Measurements from ENCODE around the gene SPEG.

Gene SPEG

GRCh38 chr2:219530048-219530963 is 95.7 kb downstream of the SPEG start:
- peak; percentile 79 to 87 for DNase-seq (ENCODE audit: low read depth in 2 of 2)

GRCh38 chr2:219531639-219532377 is 97.2 kb downstream of the SPEG start:
- no peak for DNase-seq (ENCODE audit: low read depth in 2 of 2)

GRCh38 chr2:219532378-219532649 is 97.7 kb downstream of the SPEG start:
- DNase-seq (ENCODE audit: low read depth in 2 of 2), result no peak

- DNase-seq (ENCODE audit: low read depth in 2 of 2), result no peak
These were observed 99.5 kb downstream of the SPEG start for GRCh38 chr2:219533930-219534661.

- no peak for DNase-seq (ENCODE audit: low read depth in 2 of 2)
These were observed 101.8 kb downstream of the SPEG start for GRCh38 chr2:219536425-219536824.

- no peak for DNase-seq (ENCODE audit: low read depth in 2 of 2)
These were observed 102.3 kb downstream of the SPEG start for GRCh38 chr2:219536967-219537366.

GRCh38 chr2:219537657-219538488 is 103.2 kb downstream of the SPEG start:
- DNase-seq (ENCODE audit: low read depth in 2 of 2), result no peak

- DNase-seq (ENCODE audit: low read depth in 2 of 2), result no peak
These were observed 103.9 kb downstream of the SPEG start for GRCh38 chr2:219538504-219538951.

GRCh38 chr2:219538956-219539788 is 104.5 kb downstream of the SPEG start:
- DNase-seq (ENCODE audit: low read depth in 2 of 2), result no peak

- no peak for DNase-seq (ENCODE audit: low read depth in 2 of 2)
These were observed 105.5 kb downstream of the SPEG start for GRCh38 chr2:219539926-219540678.

GRCh38 chr2:219540784-219541504 is 106.3 kb downstream of the SPEG start:
- DNase-seq (ENCODE audit: low read depth in 2 of 2), result no peak

- peak; percentile 84 for DNase-seq (ENCODE audit: low read depth in 2 of 2)
These were observed 107.1 kb downstream of the SPEG start for GRCh38 chr2:219541611-219542180.

GRCh38 chr2:219542931-219543595 is 108.4 kb downstream of the SPEG start:
- DNase-seq (ENCODE audit: low read depth in 2 of 2), result no peak

GRCh38 chr2:219543596-219544358 is 109.1 kb downstream of the SPEG start, which contains the start of the genes CHPF and TMEM198:
TSS of gene CHPF (minus strand) at chr2:219543809. CDS start at chr2:219543538, 271 bp downstream.
TSS of gene TMEM198 (plus strand) at chr2:219544028. CDS start at chr2:219544728, 700 bp downstream.
- peak; percentile 91 to 96 for DNase-seq (ENCODE audit: low read depth in 2 of 2)

GRCh38 chr2:219544567-219544966 is 109.9 kb downstream of the SPEG start:
- DNase-seq (ENCODE audit: low read depth in 2 of 2), result no peak

- DNase-seq (ENCODE audit: low read depth in 2 of 2), result no peak
These were observed 110.8 kb downstream of the SPEG start for GRCh38 chr2:219545295-219545942.

- DNase-seq (ENCODE audit: low read depth in 2 of 2), result no peak
These were observed 111.3 kb downstream of the SPEG start for GRCh38 chr2:219545943-219546352.

Data from stimulated activated CD4-positive, alpha-beta T cell treated with anti-CD3 and anti-CD28 coated beads, Interleukin-4, amount 100 ng/mL, for 48 hours (primary cell).